Aorta (tissue), 5 donors: ENCODE results near the gene AMACR. TPM values are rescaled to one million over a fixed set of nuclear protein-coding genes. Genes with fewer than 3 reads are reported as not detected.

Experiments
- ATAC-seq: fragments of 200-7000 bp; cut with Tn5 transposase; one replicate; pipeline ENCODE4 v1.9.1; 2022; ENCODE audit warnings: moderate library complexity; ENCODE audit not compliant: low FRiP score
- DNase-seq, 2 donors: peaks; one replicate each; pipeline ENCODE4 v3.0.0-alpha.2; 2020
- H3K27ac ChIP-seq, 2 donors: one replicate each; pipeline ENCODE4 v1.5.1; 2013; ENCODE audit warnings: low read length in 2 of 2, mild to moderate bottlenecking in 2 of 2, moderate library complexity in 2 of 2, control low read depth in 1 of 2, inconsistent platforms in 1 of 2, low read depth in 1 of 2
- H3K27me3 ChIP-seq, 2 donors: one replicate each; pipeline ENCODE4 v1.6.1; 2013; ENCODE audit warnings: control low read depth in 1 of 2, low read length in 1 of 2, mild to moderate bottlenecking in 1 of 2, moderate library complexity in 1 of 2; ENCODE audit not compliant: insufficient read depth in 2 of 2, control insufficient read depth in 1 of 2
- H3K36me3 ChIP-seq, 2 donors: one replicate each; pipeline ENCODE4 v1.6.1; 2013; ENCODE audit warnings: control low read depth in 1 of 2, low read length in 1 of 2, mild to moderate bottlenecking in 1 of 2; ENCODE audit not compliant: insufficient read depth in 2 of 2, control insufficient read depth in 1 of 2
- H3K4me1 ChIP-seq, 2 donors: one replicate each; pipeline ENCODE4 v1.6.1; 2013; ENCODE audit warnings: low read length in 2 of 2, control low read depth in 1 of 2, mild to moderate bottlenecking in 1 of 2, moderate library complexity in 1 of 2; ENCODE audit not compliant: insufficient read depth in 2 of 2, control insufficient read depth in 1 of 2
- H3K4me3 ChIP-seq, 2 donors: one replicate each; pipeline ENCODE4 v1.5.1; 2013; ENCODE audit warnings: low read length in 2 of 2, control low read depth in 1 of 2, mild to moderate bottlenecking in 1 of 2
- H3K9me3 ChIP-seq: one replicate; pipeline ENCODE4 v1.6.1; 2013; ENCODE audit warnings: mild to moderate bottlenecking, low read length; ENCODE audit not compliant: control insufficient read depth
- WGBS, 2 donors: extraction: QIAGEN DNeasy Blood & Tissue Kit; methylation state at CpG; one replicate each; pipeline ENCODE4 v1.1.7; 2013; 5-methylcytosine and 5-hydroxymethylcytosine counted together
- intact Hi-C, 2 donors: fragments of 100-400 bp; cut with DNase I; formaldehyde crosslinking; loops; one replicate each; pipeline versions ENCODE4 v1.14.2 to v1.15.0; 2022
- long read RNA-seq, 2 donors: library from polyadenylated mRNA; unstranded; transcript quantifications; one replicate each; pipeline ENCODE4 v2.0.0, GENCODE V29; 2020 to 2021
- polyA plus RNA-seq, 2 donors: library from polyadenylated mRNA; stranded (reverse); fragments of 200-250 nt; gene quantifications; one replicate each; pipeline ENCODE4 v1.2.3, GENCODE V29; 2013
- total RNA-seq, 2 donors: library from RNA; stranded (reverse); fragmentation: NEBNext Ultra II Directional; extraction: Animal tissue kit (Norgen Biotek cat#: 25700); gene quantifications; one replicate each; pipeline ENCODE4 v1.2.1, GENCODE V29; 2021
- donor health status: healthy with polysubstance abuse.
- donor health status: Bipolar disorder and iron deficiency.
- donor health status: DM: no; HTN: no; CAD: no.
- donor health status: DM: no; HTN: no; CAD: no.
- donor health status: DM: yes; HTN: yes; CAD: no.

Gene AMACR
- 10 to 100 TPM in 1 of 2 donors, 1 to 10 TPM in 1; 5.0 to 11.4 TPM for total RNA-seq
- 1 to 10 TPM; 6.8 to 8.5 TPM for polyA plus RNA-seq
- long read RNA-seq, donor 1, full-length matches to known transcripts, result 20 of 22 reads
- long read RNA-seq, donor 1, partial matches to known transcripts, result 0 of 22 reads
- long read RNA-seq, donor 1, other reads (novel, unspliced or antisense), result 2 of 22 reads
- long read RNA-seq, donor 2, full-length matches to known transcripts, result 7 of 8 reads
- long read RNA-seq, donor 2, partial matches to known transcripts, result 1 of 8 reads
- long read RNA-seq, donor 2, other reads (novel, unspliced or antisense), result 0 of 8 reads

GRCh38 chr5:34007621-34008600 lies at the start of gene AMACR:
AMACR (minus strand) TSS chr5:34008050; CDS start chr5:34008019, 31 bp downstream.
- Histone ChIP-seq H3K4me1 (peaks cover 0 to 4% of the 10 kb centered on the region in 2 donors), H3K9me3 (no peaks in the 10 kb centered on the region), H3K27ac (peak within 1 kb of the TSS; percentile 67 to 84), H3K27me3 (no peaks in the 10 kb centered on the region), H3K4me3 (peak within 1 kb of the TSS; percentile 62 to 88), H3K36me3 (no peaks in the 10 kb centered on the region)
- peak; percentile 95 for ATAC-seq
- intact Hi-C loops, result loop anchor here (5.0 to 10.0 kb wide), 2 partner anchors 44 to 457 kb away; no protein-coding TSS in a partner anchor
- peak; percentile 96 to 97 for DNase-seq
- 0 to 1% methylated on average over 70 to 76 of the region's 76 CpGs for WGBS, 2 donors

- ATAC-seq (no peak), DNase-seq (no peak)
- Histone ChIP-seq H3K27me3 (no peaks in the 10 kb centered on the region), H3K4me1 (no peaks in the 10 kb centered on the region), H3K9me3 (no peaks in the 10 kb centered on the region), H3K36me3 (peaks cover 0 to 3% of the 10 kb centered on the region in 2 donors), H3K27ac (no peak overlapping the region), H3K4me3 (no peak overlapping the region)
- 88 to 92% methylated on average over 5 of the region's 5 CpGs for WGBS, 2 donors
- intact Hi-C loops, result no loop called here
These were observed 49.7 kb upstream of the AMACR start for GRCh38 chr5:34057569-34057968.

GRCh38 chr5:34057118-34057517 lies 49.3 kb upstream of the AMACR start:
- WGBS, 2 donors, result 90 to 96% methylated on average over 3 of the region's 3 CpGs
- ATAC-seq (no peak), DNase-seq (no peak)
- Histone ChIP-seq H3K4me3 (no peak overlapping the region), H3K27me3 (no peaks in the 10 kb centered on the region), H3K9me3 (no peaks in the 10 kb centered on the region), H3K27ac (no peak overlapping the region), H3K4me1 (no peaks in the 10 kb centered on the region), H3K36me3 (peaks cover 0 to 3% of the 10 kb centered on the region in 2 donors)
- intact Hi-C loops, result no loop called here

- Histone ChIP-seq H3K4me3 (no peak overlapping the region), H3K27ac (no peak overlapping the region), H3K9me3 (no peaks in the 10 kb centered on the region), H3K36me3 (peaks cover 0 to 3% of the 10 kb centered on the region in 2 donors), H3K4me1 (no peaks in the 10 kb centered on the region), H3K27me3 (no peaks in the 10 kb centered on the region)
- DNase-seq (no peak), ATAC-seq (no peak)
- WGBS, 2 donors, result 84 to 90% methylated on average over 3 of the region's 3 CpGs
- intact Hi-C loops, result no loop called here
These were observed 47.8 kb upstream of the AMACR start for GRCh38 chr5:34055667-34056066.

GRCh38 chr5:34054400-34054729 lies 46.5 kb upstream of the AMACR start:
- Histone ChIP-seq H3K4me3 (no peak overlapping the region), H3K27ac (no peak overlapping the region), H3K27me3 (no peaks in the 10 kb centered on the region), H3K9me3 (no peaks in the 10 kb centered on the region), H3K4me1 (no peaks in the 10 kb centered on the region), H3K36me3 (no peaks in the 10 kb centered on the region)
- 96 to 98% methylated on average over 1 of the region's 1 CpG for WGBS, 2 donors
- no peak for DNase-seq
- intact Hi-C loops, result loop anchor here in 1 of 2 donors (5.0 kb wide), 1 partner anchor 47 kb away; the partner anchor contains the start of gene AMACR
- no peak for ATAC-seq

GRCh38 chr5:34053571-34054399 lies 45.9 kb upstream of the AMACR start:
- H3K9me3 ChIP-seq, result no peaks in the 10 kb centered on the region
- no peak for DNase-seq
- no peaks in the 10 kb centered on the region for H3K27me3 ChIP-seq
- intact Hi-C loops, result loop anchor here in 1 of 2 donors (5.0 kb wide), 1 partner anchor 46 kb away; the partner anchor contains the start of gene AMACR
- 88 to 90% methylated on average over 5 of the region's 5 CpGs for WGBS, 2 donors
- ATAC-seq, result no peak
- H3K36me3 ChIP-seq, result no peaks in the 10 kb centered on the region
- no peak overlapping the region for H3K4me3 ChIP-seq
- H3K4me1 ChIP-seq, result no peaks in the 10 kb centered on the region
- peak overlapping the region; percentile 14 to 15 for H3K27ac ChIP-seq

GRCh38 chr5:34053133-34053532 lies 45.3 kb upstream of the AMACR start:
- no peak for DNase-seq
- 14 to 15% methylated on average over 2 of the region's 2 CpGs for WGBS, 2 donors

GRCh38 chr5:34051374-34051980 lies 43.6 kb upstream of the AMACR start:
- H3K27ac ChIP-seq, result no peak overlapping the region
- no peaks in the 10 kb centered on the region for H3K36me3 ChIP-seq
- H3K9me3 ChIP-seq, result no peaks in the 10 kb centered on the region
- WGBS, 2 donors, result 92 to 95% methylated on average over 4 of the region's 4 CpGs
- DNase-seq (no peak), ATAC-seq (no peak)
- H3K4me1 ChIP-seq, result no peaks in the 10 kb centered on the region
- H3K4me3 ChIP-seq, result no peak overlapping the region
- no peaks in the 10 kb centered on the region for H3K27me3 ChIP-seq
- intact Hi-C loops, result loop anchor here in 1 of 2 donors (5.0 kb wide), 1 partner anchor 44 kb away; the partner anchor contains the start of gene AMACR

More at GRCh38 chr5:34053133-34053532, 45.3 kb upstream of the AMACR start:
- peak; percentile 72 for ATAC-seq
- H3K4me1 ChIP-seq, result no peaks in the 10 kb centered on the region
- H3K27me3 ChIP-seq, result no peaks in the 10 kb centered on the region
- no peaks in the 10 kb centered on the region for H3K36me3 ChIP-seq
- H3K27ac ChIP-seq, result peak overlapping the region in 1 of 2 donors; percentile 15
- no peaks in the 10 kb centered on the region for H3K9me3 ChIP-seq
- no peak overlapping the region for H3K4me3 ChIP-seq
- intact Hi-C loops, result loop anchor here in 1 of 2 donors (5.0 kb wide), 1 partner anchor 46 kb away; the partner anchor contains the start of gene AMACR
